ENCODE measurements around the gene GCLC. TPM values are rescaled to one million over a fixed set of nuclear protein-coding genes. Genes with fewer than 3 reads are reported as not detected.
A peak's percentile ranks its signal among the peaks of the same experiment; 100 is the strongest.
"Not testable (repeated sequence)": the region's sequence is repeated elsewhere in the genome, so short reads cannot be mapped to it uniquely, and the experiment has no call there.

Gene GCLC
- total RNA-seq, 1 experiment from 2014 or later = 62.6 TPM

GRCh38 chr6:53564401-53565065 lies 19.6 kb upstream of the GCLC start:
- DNase-seq (ENCODE audit: extremely low read depth, low read depth) = no peak

- no peak for DNase-seq (ENCODE audit: extremely low read depth, low read depth)
Measured at GRCh38 chr6:53556986-53557715, 12.2 kb upstream of the GCLC start.

- DNase-seq (ENCODE audit: extremely low read depth, low read depth) = not testable (repeated sequence)
Measured at GRCh38 chr6:53553600-53553999, 8.7 kb upstream of the GCLC start.

- not testable (repeated sequence) for DNase-seq (ENCODE audit: extremely low read depth, low read depth)
Measured at GRCh38 chr6:53551681-53552080, 6.8 kb upstream of the GCLC start.

- peak; percentile 93 for DNase-seq (ENCODE audit: extremely low read depth, low read depth)
Measured at GRCh38 chr6:53547811-53548496, 3.1 kb upstream of the GCLC start.

GRCh38 chr6:53547166-53547810 lies 2.4 kb upstream of the GCLC start:
- no peak for DNase-seq (ENCODE audit: extremely low read depth, low read depth)

GRCh38 chr6:53546281-53546680 lies 1.4 kb upstream of the GCLC start:
- DNase-seq (ENCODE audit: extremely low read depth, low read depth) = no peak

GRCh38 chr6:53544217-53544469 lies 758 bp downstream of the GCLC start:
- no peak for DNase-seq (ENCODE audit: extremely low read depth, low read depth)

- DNase-seq (ENCODE audit: extremely low read depth, low read depth) = no peak
Measured at GRCh38 chr6:53543359-53544216, 1.3 kb downstream of the GCLC start.

- DNase-seq (ENCODE audit: extremely low read depth, low read depth) = no peak
Measured at GRCh38 chr6:53541900-53542299, 3.0 kb downstream of the GCLC start.

- no peak for DNase-seq (ENCODE audit: extremely low read depth, low read depth)
Measured at GRCh38 chr6:53540129-53540692, 4.7 kb downstream of the GCLC start.

GRCh38 chr6:53539561-53539960 lies 5.3 kb downstream of the GCLC start:
- no peak for DNase-seq (ENCODE audit: extremely low read depth, low read depth)

- no peak for DNase-seq (ENCODE audit: extremely low read depth, low read depth)
Measured at GRCh38 chr6:53536561-53536960, 8.3 kb downstream of the GCLC start.

GRCh38 chr6:53532942-53533341 lies 12.0 kb downstream of the GCLC start:
- no peak for DNase-seq (ENCODE audit: extremely low read depth, low read depth)

GRCh38 chr6:53532061-53532797 lies 12.7 kb downstream of the GCLC start:
- DNase-seq (ENCODE audit: extremely low read depth, low read depth) = no peak

- DNase-seq (ENCODE audit: extremely low read depth, low read depth) = no peak
Measured at GRCh38 chr6:53530780-53531386, 14.0 kb downstream of the GCLC start.

GRCh38 chr6:53530346-53530745 lies 14.6 kb downstream of the GCLC start:
- DNase-seq (ENCODE audit: extremely low read depth, low read depth) = no peak

- DNase-seq (ENCODE audit: extremely low read depth, low read depth) = no peak
Measured at GRCh38 chr6:53529324-53530036, 15.4 kb downstream of the GCLC start.

- no peak for DNase-seq (ENCODE audit: extremely low read depth, low read depth)
Measured at GRCh38 chr6:53528107-53528506, 16.8 kb downstream of the GCLC start.
